ENCODE results near the gene TMEM91.
"Not testable (repeated sequence)": the region's sequence is repeated elsewhere in the genome, so short reads cannot be mapped to it uniquely, and the experiment has no call there.

The TMEM91 gene

DNA sequence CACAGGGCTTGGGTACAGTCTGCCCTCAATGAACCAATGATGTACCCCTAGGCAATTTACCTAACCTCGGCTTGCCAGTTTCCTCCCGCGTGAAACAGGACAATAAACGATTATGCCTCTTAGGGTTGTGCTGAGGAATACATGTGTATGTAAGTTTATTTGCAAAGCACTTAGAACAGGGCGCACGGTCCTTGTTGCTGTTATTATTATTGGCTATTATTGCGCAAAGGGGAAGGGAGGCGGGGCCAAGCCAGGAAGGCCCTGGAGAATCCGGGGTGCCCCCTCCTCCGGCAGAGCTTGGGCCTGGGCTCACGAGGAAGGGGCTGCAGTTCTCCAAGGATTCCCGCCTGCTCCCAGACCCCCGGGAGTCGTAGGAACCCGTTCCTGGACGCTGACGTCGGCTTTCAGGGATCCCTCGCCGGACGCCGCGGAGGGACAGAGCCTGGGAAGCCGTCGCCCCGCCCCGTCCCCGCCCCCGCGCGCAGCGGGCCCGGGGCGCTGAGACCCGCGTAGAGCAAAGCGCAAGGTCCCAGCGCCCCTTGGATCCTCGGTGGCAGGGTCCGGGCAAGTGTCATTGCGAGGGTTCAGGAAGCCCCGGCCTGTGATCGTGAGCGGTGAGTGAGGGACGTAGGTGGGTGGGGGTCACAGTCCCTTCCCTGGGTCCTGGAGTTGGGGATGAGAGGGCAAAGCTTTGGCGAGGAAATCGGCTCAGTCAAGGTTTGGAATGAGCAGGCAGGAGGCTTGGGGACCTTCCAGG lies at the start of gene TMEM91:
TMEM91 (plus strand) TSS at position 293 of the 757 bp plus-strand sequence. CDS start 1,777 bp downstream, outside the sequence.
- DNase-seq = peak; percentile 46

DNA sequence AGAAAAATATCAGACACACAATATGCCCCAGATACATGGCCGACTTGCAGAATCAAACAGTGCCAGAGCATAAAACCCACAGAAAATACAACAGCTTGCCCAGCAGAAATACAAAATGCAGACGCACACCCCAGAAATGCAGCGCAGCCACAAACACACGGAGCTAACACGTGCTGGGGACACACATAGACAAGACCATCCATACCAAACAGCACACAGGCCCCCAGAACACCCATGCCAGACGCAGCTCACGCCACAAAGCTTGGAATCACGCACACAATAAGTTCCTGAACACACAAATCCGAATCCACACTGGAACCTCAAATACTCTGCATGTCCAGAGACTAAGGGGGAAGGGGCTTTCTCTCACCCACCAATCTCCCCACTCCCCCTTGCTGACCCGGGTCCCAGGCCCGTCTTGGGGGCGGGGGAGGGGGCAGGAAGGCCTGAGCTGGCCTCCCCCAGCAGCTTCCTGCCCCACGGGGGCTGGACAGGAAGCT lies 49.2 kb upstream of the TMEM91 start:
- DNase-seq = peak; percentile 38

DNA sequence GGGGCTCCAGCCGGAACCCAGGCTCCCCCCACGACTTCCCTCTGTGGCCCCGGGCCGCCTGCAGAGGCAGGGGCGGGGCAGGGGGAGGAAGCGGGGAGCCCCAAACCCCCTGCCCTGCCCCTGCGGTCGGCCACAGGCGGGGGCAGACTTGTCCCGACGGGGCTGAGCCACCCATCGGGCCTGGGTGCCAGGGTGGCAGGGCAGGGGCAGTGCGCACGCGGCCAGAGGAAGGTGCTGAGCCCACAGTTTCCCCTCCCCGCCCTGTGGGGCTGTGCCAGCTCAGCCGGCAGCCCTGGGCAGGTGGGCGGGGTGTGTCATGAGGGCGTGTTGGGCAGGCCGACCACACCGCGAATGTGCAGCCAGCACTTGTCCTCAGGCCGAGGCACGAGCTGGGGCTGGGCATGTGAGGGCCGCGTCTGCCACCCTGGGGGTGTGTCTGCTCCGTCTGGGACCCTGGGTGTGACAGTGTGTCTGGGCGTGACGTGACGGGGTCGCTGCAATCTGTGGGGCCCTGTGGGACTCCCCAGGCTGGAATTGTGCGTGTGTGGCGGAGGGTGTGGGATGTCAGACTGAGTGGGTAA lies 48.7 kb upstream of the TMEM91 start:
- peak; percentile 82 for DNase-seq

DNA sequence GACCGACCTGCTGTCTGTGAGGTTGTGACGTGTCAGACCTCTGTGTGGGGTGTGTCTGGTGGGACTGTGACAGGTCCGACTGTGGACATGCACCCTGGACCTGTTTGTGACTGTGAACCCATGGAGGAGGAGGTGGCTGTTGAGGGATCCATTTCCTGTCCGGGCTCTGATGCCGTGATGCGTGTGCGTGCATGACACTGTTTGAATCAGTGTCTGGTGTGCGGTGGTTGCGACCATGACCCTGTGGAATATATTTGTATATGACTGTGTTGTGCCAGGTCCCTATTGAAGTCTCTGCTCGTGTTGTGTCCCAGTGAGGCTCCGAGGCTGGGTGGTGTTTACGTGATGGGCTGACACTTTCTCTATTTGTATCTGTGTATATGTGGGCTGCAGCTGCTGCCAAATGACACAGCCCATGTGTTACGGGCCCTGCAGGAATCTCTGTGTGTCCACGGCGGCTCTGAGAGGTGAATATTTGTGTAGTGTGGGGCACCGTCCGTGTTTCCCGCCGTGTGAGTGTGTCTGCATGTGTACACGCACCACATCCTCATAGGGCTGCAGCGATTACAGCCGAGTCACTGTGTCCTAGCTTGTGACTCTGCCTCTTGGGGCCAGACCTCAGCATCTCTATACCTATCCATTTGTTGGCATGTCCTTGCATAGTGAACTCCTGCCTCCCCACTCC lies 48.0 kb upstream of the TMEM91 start:
- peak; percentile 60 for DNase-seq

DNA sequence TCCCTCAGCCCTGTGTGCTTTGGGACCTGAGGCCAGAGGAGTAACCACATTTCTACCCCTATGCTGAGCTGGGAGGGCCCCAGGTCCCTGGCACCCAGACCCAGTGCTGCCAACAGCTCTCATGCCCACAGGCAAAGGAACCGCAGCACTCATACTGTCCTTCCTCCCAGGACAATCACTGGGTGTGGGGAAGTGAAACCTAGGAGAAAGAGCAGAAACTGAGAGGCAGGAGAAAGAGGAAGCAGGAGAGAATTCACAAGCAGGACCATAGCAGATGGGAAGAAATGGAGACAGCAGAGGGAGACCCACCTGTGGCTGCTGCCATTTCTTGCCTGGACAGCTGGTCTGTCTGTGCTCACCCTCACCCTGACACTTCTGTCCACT lies 47.5 kb upstream of the TMEM91 start:
- no peak for DNase-seq

DNA sequence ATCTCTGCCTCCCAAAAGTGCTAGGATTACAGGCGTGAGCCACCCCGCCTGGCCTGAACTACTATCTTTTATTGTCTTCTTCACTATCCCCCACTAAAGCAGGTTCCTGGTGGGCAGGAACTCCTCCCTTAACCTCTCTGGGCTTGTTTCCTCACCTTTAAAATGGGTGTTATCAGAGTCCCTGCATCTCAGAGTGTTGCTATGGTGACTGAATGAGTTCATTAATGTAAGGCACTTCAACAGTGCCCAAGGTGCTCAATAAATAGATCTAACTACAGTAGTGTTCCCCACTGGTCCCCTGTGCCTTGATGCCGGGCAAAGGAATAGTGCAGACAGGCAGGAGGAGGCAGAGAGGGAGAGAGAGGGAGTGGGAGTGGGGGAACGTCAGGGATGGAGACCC lies 45.9 kb upstream of the TMEM91 start:
- no peak for DNase-seq

DNA sequence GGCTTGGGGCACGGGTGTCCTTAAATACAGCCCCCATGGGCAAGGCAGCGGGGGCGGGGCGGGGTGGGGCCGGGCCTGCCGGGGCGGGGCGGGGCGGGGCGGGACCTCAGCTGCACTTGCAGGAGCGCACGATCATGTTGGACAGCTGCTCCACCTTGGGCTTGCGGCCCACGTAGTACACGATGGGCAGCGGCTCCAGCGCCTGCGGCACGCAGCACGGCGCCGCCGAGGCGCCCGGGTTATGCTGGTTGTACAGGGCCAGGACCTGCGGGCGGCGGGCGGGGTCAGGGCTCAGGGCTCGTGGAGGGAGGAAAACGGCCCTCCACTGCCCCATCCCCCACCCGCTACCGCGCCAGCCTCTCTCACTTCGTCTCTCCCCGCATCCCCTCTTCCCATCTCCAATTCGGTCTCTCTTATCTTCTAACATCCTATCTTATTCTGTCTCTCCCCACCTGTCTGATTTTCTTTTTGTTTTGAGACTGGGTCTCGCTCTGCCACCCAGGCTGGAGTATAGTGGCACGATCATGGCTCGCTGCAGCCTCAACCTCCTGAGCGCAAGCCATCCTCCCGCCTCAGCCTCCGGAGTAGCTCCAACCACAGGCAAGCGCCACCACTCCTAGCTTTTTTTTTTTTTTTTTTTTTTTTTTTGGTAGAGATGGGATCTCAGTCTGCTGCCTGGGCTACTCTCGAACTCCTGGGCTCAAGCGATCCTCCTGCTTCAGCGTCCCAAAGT lies 45.2 kb upstream of the TMEM91 start:
- DNase-seq = no peak

DNA sequence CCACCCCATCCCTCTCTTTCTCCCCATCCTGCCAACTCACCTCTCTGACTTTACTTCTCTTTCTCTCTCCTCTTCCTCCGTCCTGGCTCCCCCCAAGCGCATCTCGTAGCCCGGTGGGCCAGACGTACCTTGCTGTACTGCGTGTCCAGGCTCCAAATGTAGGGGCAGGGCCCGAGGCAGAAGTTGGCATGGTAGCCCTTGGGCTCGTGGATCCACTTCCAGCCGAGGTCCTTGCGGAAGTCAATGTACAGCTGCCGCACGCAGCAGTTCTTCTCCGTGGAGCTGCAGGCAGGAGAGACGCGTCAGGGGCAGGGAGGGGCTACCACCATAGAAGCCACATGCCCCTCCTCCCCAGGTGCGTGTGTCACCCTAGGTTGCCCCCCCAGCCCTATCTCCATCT lies 44.3 kb upstream of the TMEM91 start:
- no peak for DNase-seq

DNA sequence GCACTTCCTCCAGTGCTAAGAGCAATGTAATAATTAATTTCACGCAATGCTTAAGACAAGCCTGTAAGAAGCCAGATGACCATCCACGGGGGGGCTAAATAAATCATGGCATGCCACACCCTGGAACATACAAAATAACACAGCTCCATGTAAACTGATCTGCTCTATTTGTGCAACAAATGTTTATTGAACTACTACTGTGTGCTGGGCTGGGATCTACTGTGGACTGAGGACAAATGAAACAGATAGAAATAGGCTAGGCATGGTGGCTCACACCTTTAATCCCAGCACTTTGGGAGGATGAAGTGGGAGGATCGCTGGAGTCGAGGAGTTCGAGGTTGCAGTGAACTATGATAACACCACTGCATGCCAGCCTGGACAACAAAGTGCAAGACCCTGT lies 43.9 kb upstream of the TMEM91 start:
- DNase-seq = no peak

DNA sequence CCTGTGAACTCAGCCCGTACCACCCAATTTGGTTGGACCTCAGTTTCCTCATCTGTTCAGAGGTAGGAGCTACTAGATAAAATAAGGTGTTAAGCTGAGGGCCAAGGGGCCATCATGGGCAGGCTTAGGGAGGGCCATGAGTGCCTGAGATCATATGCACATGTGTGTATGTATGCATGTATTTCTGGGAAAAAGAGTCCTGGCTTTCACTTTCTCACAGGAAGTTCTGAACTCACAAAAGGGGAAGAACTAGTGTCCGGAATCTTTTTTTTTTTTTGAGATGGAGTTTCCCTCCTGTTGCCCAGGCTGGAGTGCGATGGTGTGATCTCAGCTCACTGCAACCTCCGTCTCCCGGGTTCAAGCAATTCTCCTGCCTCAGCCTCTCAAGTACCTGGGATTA lies 41.5 kb upstream of the TMEM91 start:
- DNase-seq = no peak

DNA sequence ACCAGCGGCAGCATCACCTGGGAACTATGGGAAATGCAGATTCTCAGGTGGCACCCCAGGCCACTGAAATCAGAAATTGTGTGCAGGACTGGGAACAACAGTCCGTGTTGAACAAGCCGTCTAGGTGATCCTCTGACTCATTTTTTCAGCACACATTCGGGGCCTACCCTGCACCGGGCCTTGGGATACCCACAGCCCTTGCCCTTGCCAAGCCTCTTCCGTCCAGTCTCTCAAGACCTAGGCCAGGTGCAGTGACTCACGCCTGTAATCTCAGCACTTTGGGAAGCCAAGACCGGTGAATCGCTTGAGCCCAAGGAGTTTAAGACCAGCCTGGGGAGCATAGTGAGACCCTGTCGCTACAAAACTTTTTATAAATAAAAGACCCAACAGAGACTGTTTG lies 40.9 kb upstream of the TMEM91 start:
- no peak for DNase-seq

DNA sequence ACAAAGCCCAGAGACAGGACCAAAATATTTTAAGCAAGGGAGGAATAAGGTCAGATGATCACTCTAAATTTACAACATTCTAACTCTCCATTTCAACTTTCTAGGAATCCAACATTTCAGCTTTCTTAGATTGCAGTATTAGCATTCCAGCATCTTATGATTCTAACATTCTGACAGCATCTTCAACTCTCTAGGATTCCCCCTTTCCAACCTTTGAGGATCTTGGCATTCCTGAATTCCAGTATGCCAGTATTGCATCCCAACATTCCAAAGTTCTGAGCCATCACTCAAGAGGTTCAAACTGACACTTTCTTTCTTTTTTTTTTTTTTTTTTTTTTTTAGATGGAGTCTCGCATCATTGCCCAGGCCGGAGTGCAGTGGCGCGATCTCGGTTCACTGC lies 36.4 kb upstream of the TMEM91 start:
- DNase-seq = no peak

DNA sequence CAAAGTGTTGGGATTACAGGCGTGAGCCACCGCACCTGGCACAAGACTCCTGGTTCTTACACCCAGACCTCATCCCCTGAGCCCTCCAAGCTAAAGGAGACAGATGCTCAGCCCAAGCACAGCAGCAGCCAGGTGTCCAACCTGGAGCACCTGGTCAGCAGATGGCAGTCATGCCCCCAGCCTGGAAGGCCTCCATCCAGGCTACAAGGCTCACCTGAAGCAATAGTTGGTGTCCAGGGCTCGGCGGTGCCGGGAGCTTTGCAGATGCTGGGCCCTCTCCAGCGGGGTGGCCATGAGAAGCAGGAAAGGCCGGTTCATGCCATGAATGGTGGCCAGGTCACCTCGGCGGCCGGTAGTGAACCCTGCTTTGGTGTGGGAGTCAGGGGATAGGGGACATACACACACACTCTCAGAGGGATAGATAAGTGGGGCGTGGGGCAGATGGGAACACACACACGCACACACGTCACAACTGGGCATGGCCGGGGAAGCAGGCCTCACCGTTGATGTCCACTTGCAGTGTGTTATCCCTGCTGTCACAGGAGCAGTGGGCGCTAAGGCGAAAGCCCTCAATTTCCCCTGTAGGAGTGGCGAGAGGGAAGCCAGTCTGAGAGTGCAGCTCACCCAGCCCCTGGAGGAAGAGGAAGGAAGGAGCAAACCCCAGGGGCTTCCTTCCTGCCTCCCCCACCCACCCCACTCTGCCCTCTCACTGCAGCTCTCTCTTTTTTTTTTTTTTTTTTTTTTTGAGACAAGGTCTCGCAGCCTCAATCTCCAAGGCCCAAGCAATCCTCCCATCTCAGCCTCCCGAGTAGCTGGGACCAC lies 34.5 kb upstream of the TMEM91 start:
- peak; percentile 58 for DNase-seq

DNA sequence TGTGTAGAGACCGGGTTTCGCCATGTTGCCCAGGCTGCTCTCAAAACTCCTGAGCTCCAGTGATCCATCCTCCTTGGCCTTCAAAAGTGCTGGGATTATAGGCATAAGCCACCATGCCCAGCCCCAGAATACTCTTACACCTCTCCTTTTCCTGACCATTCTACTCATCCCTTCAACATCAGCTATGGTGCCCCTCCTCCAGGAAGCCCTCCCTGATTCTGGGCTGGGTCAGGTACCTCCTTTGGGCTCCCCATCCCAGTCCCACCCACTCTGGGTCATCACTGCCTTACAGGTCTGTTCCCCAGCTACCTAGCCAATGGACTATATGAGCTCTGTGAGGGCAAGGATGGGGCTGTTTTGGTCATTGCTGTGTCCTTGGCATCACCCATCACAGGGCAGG lies 32.2 kb upstream of the TMEM91 start:
- DNase-seq = no peak

DNA sequence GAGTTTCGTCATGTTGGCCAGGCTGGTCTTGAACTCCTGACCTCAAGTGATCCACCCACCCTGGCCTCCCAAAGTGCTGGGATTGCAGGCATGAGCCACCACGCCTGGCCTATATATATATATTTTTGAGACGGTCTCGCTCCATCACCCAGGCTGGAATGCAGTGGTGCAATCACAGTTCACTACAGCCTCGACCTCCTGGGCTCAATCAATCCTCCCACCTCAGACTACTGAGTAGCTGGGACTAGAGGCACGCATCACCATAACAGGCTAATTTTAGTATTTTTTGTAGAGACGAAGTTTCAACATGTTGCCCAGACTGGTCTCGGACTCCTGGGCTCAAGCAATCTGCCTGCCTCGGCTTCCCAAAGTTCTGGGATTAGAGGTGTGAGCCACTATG lies 29.4 kb upstream of the TMEM91 start:
- not testable (repeated sequence) for DNase-seq

DNA sequence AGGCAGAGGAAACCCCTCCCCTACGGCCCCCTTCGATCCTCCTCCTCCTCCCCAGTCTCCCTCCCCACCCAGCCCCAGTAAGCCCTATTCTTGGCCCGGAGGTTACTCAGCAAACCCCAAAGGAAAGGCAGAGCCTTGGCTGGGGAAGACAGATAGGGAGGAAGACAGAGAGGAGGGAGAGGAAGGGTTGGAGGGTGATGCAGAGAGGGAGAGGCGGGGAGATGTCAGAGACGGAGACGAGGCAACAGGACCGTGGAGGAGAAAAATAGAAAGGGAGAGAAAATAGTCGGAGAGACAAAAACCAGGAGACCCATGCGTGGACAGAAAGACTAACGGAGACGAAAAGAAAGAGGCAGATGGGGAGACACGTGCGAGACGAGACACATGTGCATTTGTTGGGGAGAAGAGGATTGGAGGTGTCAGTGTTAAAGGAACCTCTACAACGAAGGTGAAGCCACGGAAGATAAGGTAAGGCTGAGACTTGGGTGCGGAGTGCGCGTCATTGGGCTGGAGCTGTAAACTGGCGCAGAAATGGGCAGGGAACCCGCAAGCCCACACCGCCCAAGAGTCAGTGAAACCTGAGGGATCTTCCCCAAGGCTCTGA lies 25.5 kb upstream of the TMEM91 start:
- DNase-seq = peak; percentile 17

DNA sequence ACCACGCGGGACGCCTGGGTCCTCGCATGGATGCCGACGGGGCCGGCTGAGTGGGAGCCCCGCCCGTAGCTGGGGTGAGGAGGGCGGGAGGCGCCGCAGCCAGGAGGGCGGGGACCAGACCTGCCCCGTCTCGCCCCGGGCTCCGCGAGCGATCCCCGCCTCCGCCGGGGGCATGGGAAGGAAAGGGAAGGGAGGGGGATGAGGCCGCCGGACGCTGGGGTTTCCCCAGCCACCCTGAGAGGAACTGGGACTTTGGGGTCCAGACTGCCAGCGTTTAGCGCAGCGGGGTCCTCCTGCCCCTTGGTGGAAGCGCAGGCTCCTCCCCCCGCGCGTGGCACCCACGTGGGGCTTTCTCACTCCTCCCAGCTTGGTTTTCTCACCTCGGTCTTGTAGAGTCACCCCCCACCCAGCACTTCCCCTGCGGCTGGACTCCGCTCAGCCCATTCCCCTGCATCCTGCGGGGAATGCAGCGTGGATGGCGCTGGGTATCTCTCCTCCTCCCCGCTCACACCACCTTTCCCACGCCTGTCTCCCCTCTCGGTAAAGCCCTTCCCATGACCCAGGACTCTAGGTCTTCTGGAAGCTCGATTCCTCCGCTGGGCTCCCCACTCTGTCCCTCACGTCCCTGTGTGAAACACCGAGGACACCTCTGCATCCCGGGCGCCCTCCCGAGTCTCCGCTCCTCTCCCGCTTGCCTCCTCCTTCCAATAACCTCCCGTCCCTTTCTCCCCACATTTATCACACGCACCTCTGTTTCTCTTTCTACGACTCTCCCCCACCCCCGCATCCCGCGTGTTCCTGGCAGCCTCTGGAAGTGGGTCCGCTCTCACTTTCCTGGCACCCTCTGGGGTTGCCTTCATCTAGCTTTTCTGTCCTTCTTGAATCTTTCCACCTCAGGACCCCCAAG lies 24.7 kb upstream of the TMEM91 start:
- DNase-seq = peak; percentile 86

DNA sequence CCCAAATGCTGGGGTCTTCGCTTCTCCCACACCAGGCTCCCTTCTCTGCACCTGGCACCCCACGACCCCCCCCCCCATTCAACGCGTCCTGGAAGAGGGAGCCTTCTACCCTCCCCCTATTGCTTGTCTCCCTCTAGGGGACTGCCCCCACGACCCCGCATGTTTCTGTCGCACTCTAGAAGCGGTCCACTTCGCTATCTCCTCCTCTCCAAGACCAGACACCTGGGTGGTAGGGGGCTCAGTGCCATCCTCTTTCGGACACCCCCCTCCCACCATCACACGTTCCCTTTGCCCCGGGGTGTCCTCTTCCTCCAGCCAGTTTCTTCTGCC lies 24.1 kb upstream of the TMEM91 start:
- no peak for DNase-seq

DNA sequence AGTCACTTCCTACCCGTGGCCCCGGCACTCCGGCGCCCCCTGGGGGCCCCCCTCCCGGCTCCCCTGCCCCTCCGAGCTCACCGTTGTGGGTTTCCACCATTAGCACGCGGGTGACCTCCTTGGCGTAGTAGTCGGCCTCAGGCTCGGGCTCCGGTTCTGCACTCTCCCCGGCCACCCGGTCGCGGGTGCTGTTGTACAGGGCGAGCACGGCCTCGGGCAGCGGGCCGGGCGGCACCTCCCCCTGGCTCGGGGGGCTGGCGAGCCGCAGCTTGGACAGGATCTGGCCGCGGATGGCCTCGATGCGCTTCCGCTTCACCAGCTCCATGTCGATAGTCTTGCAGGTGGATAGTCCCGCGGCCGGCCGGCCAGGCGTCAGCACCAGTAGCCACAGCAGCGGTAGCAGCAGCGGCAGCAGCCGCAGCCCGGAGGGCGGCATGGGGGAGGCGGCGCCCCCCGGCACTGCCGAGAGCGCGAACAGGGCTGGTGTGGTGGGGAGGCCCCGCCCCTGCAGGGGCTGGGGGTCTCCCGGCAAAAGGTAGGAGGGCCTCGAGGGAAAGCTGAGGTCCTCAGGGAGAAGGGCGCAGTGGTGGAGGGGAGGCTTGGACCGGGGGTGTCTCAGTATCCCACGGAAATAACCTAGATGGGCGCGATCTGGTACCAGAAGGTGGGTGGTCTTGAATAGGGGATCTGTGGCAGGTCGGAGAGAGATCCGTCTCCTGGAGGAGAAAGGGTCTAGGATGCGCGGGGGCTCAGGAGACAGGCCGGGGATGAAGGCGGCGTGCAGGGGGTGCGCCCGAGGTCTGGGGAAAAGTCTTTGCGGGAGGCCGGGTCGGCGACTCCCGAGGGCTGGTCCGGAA lies 23.5 kb upstream of the TMEM91 start:
- DNase-seq = peak; percentile 83
